ENCODE data around the gene IL3.
A peak's percentile ranks its signal among the peaks of the same experiment; 100 is the strongest.

IL3 gene

GRCh38 chr5:132073231-132074013 is 13.0 kb downstream of the IL3 start, which contains the start of gene CSF2:
Gene CSF2, plus strand, starts transcription at chr5:132073789. Its CDS starts 35 bp downstream, at chr5:132073824.
- peak; percentile 49 for DNase-seq

GRCh38 chr5:132074091-132074771 is 13.8 kb downstream of the IL3 start:
- DNase-seq = peak; percentile 44

- peak; percentile 75 for DNase-seq
Measured at GRCh38 chr5:132074772-132075718, 14.6 kb downstream of the IL3 start.

DNA sequence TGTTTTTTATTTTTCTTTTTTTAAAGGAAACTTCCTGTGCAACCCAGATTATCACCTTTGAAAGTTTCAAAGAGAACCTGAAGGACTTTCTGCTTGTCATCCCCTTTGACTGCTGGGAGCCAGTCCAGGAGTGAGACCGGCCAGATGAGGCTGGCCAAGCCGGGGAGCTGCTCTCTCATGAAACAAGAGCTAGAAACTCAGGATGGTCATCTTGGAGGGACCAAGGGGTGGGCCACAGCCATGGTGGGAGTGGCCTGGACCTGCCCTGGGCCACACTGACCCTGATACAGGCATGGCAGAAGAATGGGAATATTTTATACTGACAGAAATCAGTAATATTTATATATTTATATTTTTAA is 15.2 kb downstream of the IL3 start:
- DNase-seq = peak; percentile 48

- DNase-seq = peak; percentile 63
Measured at GRCh38 chr5:132076202-132076830, 15.9 kb downstream of the IL3 start.

GRCh38 chr5:132076983-132077382 is 16.5 kb downstream of the IL3 start:
- peak; percentile 58 for DNase-seq

DNA sequence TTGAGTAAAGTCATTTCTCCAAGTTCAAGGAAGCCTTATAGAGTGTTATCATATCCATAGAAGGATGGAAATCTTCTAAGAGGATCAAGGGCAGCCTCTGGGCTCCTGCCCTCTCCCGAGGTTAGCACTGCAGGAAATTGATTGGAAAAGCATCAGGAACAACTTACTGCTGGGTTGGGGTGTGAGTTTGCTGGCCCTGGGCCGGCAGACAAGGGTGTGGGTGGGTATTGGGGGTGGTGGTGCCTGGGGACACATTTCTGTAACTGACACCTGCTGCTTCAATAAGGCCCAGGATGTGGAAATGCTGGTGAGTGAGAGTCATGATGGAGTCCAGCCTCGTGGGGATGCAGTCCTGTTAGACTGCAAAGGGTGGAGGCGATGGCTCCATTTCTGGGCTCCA is 18.6 kb downstream of the IL3 start:
- DNase-seq = no peak

- no peak for DNase-seq
Measured at GRCh38 chr5:132079619-132080018, 19.2 kb downstream of the IL3 start.

- DNase-seq = no peak
Measured at GRCh38 chr5:132080595-132080994, 20.1 kb downstream of the IL3 start.

GRCh38 chr5:132081458-132081857 is 21.0 kb downstream of the IL3 start:
- no peak for DNase-seq

GRCh38 chr5:132082329-132083023 is 22.0 kb downstream of the IL3 start:
- DNase-seq = no peak

DNA sequence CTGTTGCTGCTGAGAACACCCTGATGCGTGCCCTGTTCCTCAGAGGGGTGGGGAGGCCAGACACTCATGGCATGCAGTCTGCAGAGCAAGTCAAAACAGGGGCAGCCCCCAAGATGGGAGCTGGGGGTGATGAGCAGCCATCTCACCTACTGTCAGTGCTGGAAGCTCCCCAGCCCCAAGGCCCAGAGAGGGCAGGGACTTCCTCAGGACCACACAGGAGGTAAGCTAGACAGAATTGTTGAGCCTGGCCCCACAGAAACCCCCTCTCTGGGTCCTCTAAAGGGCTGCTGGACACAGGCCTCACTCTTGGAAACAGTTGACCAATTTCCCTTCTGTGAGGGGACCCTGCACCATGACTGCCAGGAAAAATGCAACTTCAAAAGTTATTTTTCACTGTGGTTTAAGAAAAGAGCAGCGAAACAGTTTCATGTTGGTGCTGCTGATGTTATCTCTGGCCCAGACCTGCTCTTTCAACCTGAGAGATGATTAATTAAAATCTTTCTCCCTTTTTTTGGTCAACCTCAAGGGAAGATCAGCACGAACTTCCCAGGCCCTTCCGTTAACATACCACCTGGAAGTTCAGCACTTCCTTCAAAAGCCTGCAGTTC is 22.7 kb downstream of the IL3 start:
- DNase-seq = peak; percentile 71

GRCh38 chr5:132085686-132086085 is 25.2 kb downstream of the IL3 start:
- no peak for DNase-seq

DNA sequence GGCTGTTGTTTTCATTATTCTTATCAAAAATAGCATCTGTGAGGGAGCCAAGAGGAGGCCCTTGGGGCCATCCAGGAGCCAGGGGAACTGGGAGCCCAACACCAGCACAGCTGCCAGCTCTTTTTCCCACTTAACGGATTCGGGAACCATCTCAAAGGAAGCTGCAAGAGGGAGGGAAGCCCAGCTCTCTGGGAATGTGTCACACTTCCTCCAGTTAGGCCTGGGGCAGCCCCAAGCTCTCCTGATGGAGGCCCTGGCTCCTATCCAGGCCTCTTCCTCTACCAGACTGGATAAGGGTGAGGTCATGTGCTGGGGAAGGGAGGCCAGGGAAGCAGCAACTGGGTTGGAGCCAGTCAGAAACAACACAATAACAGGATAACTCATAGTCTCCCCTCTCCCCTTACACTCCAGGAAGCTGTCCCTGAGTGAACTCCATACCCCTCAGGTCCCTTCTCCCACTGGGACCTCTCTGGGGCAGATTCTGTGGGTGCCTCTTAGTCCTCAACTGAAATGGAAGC is 25.9 kb downstream of the IL3 start:
- no peak for DNase-seq

DNA sequence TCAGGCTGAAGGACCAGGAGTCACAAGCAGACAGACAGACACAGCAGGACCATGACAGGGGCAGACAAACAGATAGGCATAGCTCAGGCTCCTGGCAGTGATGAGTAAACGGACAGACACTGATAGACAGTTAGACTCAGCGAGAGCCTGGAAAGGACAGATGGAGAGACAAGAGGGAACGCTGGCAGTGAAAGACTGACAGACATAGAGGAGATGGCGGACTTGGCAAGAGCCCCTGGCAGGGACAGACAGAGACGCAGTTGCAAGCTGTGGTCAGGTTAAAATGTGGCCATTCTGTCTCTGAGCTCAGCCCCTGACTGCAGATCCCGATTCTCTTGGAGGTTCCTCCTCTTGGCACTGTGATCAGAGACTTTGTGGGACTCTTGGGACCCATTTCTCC is 26.7 kb downstream of the IL3 start:
- no peak for DNase-seq

- no peak for DNase-seq
Measured at GRCh38 chr5:132087661-132088060, 27.2 kb downstream of the IL3 start.

GRCh38 chr5:132089363-132089762 is 28.9 kb downstream of the IL3 start:
- no peak for DNase-seq

DNA sequence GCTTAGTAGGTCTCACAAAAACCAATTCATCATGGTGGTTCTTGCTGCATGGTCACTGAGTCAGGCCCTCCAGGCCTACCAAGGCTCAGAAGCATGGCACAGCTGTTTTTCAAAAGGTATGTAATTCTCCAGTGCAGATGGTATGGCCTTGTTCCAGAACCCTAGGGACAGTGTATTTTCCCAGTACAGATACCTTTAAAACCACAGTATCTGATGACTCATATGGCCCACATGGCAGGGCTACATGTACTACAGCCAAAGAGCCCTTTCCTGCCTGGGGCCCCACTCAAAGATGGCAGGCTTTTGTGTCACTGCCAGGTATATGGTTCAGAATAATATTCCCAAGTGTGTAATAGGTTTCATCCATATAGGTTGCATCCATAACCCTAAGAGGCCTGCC is 29.7 kb downstream of the IL3 start:
- DNase-seq = no peak

- DNase-seq = no peak
Measured at GRCh38 chr5:132093271-132093670, 32.8 kb downstream of the IL3 start.

GRCh38 chr5:132094393-132095076 is 34.1 kb downstream of the IL3 start:
- DNase-seq = no peak

GRCh38 chr5:132095077-132095410 is 34.6 kb downstream of the IL3 start:
- peak; percentile 33 for DNase-seq

All from stimulated activated CD8-positive, alpha-beta memory T cell treated with anti-CD3 and anti-CD28 coated beads, Interleukin-4, amount 100 ng/mL, for 48 hours (primary cell).